Kidney (tissue), 14 donors: ENCODE results near the gene NR6A1. TPM values are rescaled to one million over a fixed set of nuclear protein-coding genes. Genes with fewer than 3 reads are reported as not detected.

ENCODE experiments used
- DNase-seq, 5 donors: peaks; one replicate each; pipeline ENCODE4 v3.0.0-alpha.2; 2013 to 2020
- FAIRE-seq: peaks from 2 replicates; lab custom pipeline; 2012; peaks lifted over from hg19 to GRCh38; lab: Jason Lieb, UNC
- H3K27ac ChIP-seq, 2 donors: one replicate each; pipeline ENCODE4 v1.7.0; 2013; ENCODE audit warnings: low read depth in 2 of 2, low read length in 2 of 2, inconsistent platforms in 1 of 2
- H3K27me3 ChIP-seq: one replicate; pipeline ENCODE4 v1.7.1; 2013; ENCODE audit warnings: low read length, inconsistent platforms; ENCODE audit not compliant: control insufficient read depth, insufficient read depth
- H3K36me3 ChIP-seq, 3 donors: one replicate each; pipeline versions ENCODE4 v1.7.0 to v1.7.1; 2013; ENCODE audit warnings: low read length in 3 of 3, control low read depth in 1 of 3, inconsistent platforms in 1 of 3; ENCODE audit not compliant: insufficient read depth in 3 of 3, control insufficient read depth in 2 of 3
- H3K4me1 ChIP-seq, 3 donors: one replicate each; pipeline versions ENCODE4 v1.7.0 to v1.7.1; 2013; ENCODE audit warnings: low read length in 3 of 3, inconsistent platforms in 1 of 3, low read depth in 1 of 3; ENCODE audit not compliant: control insufficient read depth in 2 of 3, insufficient read depth in 2 of 3
- H3K4me3 ChIP-seq, 3 donors: one replicate each; pipeline versions ENCODE4 v1.7.0 to v1.8.1; 2013; ENCODE audit warnings: low read length in 3 of 3, control low read depth in 1 of 3, inconsistent platforms in 1 of 3
- H3K9ac ChIP-seq, 3 donors: one replicate each; pipeline versions ENCODE4 v1.7.0 to v1.7.1; 2013; ENCODE audit warnings: low read length in 3 of 3, control low read depth in 1 of 3, inconsistent platforms in 1 of 3
- H3K9me3 ChIP-seq, 3 donors: one replicate each; pipeline versions ENCODE4 v1.7.0 to v1.7.1; 2013; ENCODE audit warnings: low read length in 3 of 3, control low read depth in 1 of 3, inconsistent platforms in 1 of 3; ENCODE audit not compliant: control insufficient read depth in 2 of 3, insufficient read depth in 1 of 3
- intact Hi-C: fragments of 100-400 bp; cut with DNase I; formaldehyde crosslinking; loops from one replicate; pipeline ENCODE4 v1.11.1; 2022
- polyA plus RNA-seq: library from polyadenylated mRNA; stranded (reverse); fragments of 350-450 nt; fragmentation: Illumina TruSeq; extraction: RNeasy Lipid Tissue Mini Kit (QIAGEN cat#74804); gene quantifications from one replicate; pipeline ENCODE4 v1.2.3, GENCODE V29; 2014; ENCODE audit warnings: low read depth, low replicate concordance; ENCODE audit not compliant: insufficient read depth
- total RNA-seq: library from RNA; stranded (reverse); fragmentation: NEBNext Ultra II Directional; extraction: Animal tissue kit (Norgen Biotek cat#: 25700); gene quantifications from one replicate; pipeline ENCODE4 v1.2.1, GENCODE V29; 2021
- TF ChIP-seq, protein P1 (sequence below): IDR thresholded peaks from 3 replicates; pipeline ENCODE4 v1.5.1; 2012; ENCODE audit warnings: mild to moderate bottlenecking, moderate library complexity, borderline replicate concordance; ENCODE audit not compliant: insufficient read depth; ENCODE audit errors: extremely low read depth
- donor health status: control.
- donor health status: control.
- donor health status: control.
- donor health status: control.
- donor health status: control.
- donor health status: DM: yes; HTN: yes; CAD: no.
- donor health status: Normal renal cell carcinoma (clear cell type).

NR6A1 gene
- total and polyA plus RNA-seq, 2 donors from 2014 or later: 1.2 to 3.5 TPM

DNA sequence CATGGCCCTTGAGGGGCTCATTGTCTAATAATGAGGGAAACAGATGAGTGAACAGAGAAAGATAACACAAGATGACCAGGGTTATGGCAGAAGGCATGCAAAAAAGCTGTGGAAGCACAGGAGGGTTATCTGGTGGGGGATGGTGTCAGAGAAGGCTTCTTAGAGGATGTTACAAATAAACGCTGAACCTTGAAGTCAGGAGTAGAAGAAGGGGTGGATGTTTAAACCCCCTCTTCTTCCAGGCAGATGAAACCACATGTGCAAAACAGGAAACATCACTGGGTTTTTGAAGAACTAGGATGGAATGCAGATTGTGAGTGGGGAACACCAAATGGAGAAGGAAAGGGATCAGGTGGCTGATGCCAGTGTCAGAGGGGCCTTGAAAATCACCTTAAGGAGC, 222.1 kb downstream of the NR6A1 start:
- Histone ChIP-seq H3K36me3 (no peaks in the 10 kb centered on the region), H3K4me1 (peaks cover 0 to 7% (median 5%) of the 10 kb centered on the region in 3 donors), H3K27ac (no peak overlapping the region), H3K4me3 (no peak overlapping the region), H3K27me3 (no peaks in the 10 kb centered on the region), H3K9me3 (no peaks in the 10 kb centered on the region), H3K9ac (no peak overlapping the region)
- TF ChIP-seq, protein P1, sequence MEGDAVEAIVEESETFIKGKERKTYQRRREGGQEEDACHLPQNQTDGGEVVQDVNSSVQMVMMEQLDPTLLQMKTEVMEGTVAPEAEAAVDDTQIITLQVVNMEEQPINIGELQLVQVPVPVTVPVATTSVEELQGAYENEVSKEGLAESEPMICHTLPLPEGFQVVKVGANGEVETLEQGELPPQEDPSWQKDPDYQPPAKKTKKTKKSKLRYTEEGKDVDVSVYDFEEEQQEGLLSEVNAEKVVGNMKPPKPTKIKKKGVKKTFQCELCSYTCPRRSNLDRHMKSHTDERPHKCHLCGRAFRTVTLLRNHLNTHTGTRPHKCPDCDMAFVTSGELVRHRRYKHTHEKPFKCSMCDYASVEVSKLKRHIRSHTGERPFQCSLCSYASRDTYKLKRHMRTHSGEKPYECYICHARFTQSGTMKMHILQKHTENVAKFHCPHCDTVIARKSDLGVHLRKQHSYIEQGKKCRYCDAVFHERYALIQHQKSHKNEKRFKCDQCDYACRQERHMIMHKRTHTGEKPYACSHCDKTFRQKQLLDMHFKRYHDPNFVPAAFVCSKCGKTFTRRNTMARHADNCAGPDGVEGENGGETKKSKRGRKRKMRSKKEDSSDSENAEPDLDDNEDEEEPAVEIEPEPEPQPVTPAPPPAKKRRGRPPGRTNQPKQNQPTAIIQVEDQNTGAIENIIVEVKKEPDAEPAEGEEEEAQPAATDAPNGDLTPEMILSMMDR: no peak
- FAIRE-seq (no peak), DNase-seq (no peak)
- intact Hi-C loops: no loop called here

DNA sequence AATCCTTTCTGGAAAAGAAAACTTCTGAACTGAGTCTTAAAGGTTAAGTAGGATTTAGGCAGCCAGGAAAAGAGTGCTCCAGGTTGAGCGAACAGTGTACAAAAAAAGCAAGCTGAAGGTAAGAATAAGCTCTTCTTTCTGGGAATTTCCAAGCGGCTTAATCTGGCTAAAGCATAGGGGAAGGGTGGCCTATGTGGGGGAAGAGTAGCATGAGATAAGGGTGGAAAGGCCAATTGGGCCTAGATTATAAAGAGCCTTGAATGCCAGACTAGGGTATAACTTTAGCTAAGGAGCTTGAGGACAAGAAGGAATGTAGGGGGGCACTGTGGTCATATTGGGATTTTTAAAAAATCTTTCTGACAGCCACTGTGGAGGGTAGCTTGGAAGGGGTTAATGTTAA, 226.6 kb downstream of the NR6A1 start:
- intact Hi-C loops: no loop called here
- H3K4me3 ChIP-seq: no peak overlapping the region
- H3K27me3 ChIP-seq: no peaks in the 10 kb centered on the region
- H3K9ac ChIP-seq: no peak overlapping the region
- FAIRE-seq: no peak
- H3K4me1 ChIP-seq: no peaks in the 10 kb centered on the region
- no peaks in the 10 kb centered on the region for H3K36me3 ChIP-seq
- DNase-seq: no peak
- H3K9me3 ChIP-seq: no peaks in the 10 kb centered on the region
- TF ChIP-seq, protein P1: no peak
- H3K27ac ChIP-seq: no peak overlapping the region

DNA sequence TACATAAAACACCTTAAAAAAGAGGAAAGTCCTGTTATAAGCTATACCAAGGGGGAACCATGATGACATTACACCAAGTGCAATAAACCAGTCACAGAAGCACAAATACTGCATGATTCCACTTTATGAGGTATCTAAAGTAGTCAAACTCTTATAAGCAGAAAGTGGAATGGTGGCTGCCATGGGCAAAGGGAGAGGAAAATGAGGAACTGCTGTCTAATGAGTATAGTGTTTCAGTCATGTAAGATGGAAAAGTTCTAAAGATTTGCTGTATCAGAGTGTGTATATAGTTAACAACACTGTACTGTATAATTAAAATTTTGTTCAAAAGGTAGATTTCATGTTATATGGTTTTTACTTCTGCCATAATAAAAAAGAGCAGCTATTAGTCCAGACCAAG, 229.3 kb downstream of the NR6A1 start:
- DNase-seq: no peak
- Histone ChIP-seq H3K27ac (no peak overlapping the region), H3K27me3 (no peaks in the 10 kb centered on the region), H3K9ac (no peak overlapping the region), H3K9me3 (no peaks in the 10 kb centered on the region), H3K4me3 (no peak overlapping the region), H3K36me3 (no peaks in the 10 kb centered on the region), H3K4me1 (no peaks in the 10 kb centered on the region)
- TF ChIP-seq, protein P1: no peak
- intact Hi-C loops: no loop called here
- no peak for FAIRE-seq

DNA sequence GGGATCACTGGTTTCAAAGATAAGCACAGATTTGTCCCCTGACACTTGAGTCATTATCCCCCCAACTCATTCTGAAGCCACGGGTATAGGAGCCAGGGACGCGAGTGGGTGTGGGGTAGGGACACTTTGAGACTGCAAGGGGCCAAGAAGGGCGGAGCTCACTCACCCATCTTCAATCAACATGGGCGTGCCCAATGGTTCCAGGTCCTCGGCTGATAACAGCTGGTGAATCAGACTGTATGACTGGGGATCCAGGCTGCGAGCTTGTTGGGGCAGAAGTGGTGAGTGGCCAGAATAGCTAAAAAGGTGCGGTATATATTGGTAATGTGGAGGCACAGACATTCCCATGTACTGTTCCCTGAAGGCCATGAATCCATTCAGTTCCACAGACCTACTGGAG, 233.2 kb downstream of the NR6A1 start:
- Histone ChIP-seq H3K27ac (no peak overlapping the region), H3K4me1 (no peaks in the 10 kb centered on the region)
- TF ChIP-seq, protein P1: no peak

More for the DNA sequence above, 233.2 kb downstream of the NR6A1 start:
- H3K9me3 ChIP-seq: no peaks in the 10 kb centered on the region
- no peak for DNase-seq
- no peak overlapping the region for H3K9ac ChIP-seq
- no peaks in the 10 kb centered on the region for H3K27me3 ChIP-seq
- no peak for FAIRE-seq
- no peak overlapping the region for H3K4me3 ChIP-seq
- intact Hi-C loops: no loop called here
- no peaks in the 10 kb centered on the region for H3K36me3 ChIP-seq
